ENCODE results near the gene XRCC1.

XRCC1 gene

GRCh38 chr19:43575156-43575950, at the start of gene XRCC1, which contains the start of gene PINLYP:
Gene XRCC1 (minus strand): TSS chr19:43575527. CDS start chr19:43575458, 69 bp downstream.
Gene PINLYP (plus strand): TSS chr19:43575801. CDS start chr19:43577192, 1,391 bp downstream.
- no peak for TF ChIP-seq CTCF (IDR thresholded peaks at IDR 0.05; ENCODE audit: low read depth, low read length)
- peak; percentile 95 for DNase-seq (ENCODE audit: extremely low read depth, low read depth)

- no peak for TF ChIP-seq CTCF (IDR thresholded peaks at IDR 0.05; ENCODE audit: low read depth, low read length)
- DNase-seq (ENCODE audit: extremely low read depth, low read depth) = no peak
Measured at GRCh38 chr19:43624933-43625332, 49.6 kb upstream of the XRCC1 start.

- no peak for TF ChIP-seq CTCF (IDR thresholded peaks at IDR 0.05; ENCODE audit: low read depth, low read length)
- no peak for DNase-seq (ENCODE audit: extremely low read depth, low read depth)
Measured at GRCh38 chr19:43623889-43624670, 48.8 kb upstream of the XRCC1 start.

GRCh38 chr19:43622956-43623355, 47.6 kb upstream of the XRCC1 start:
- no peak for TF ChIP-seq CTCF (IDR thresholded peaks at IDR 0.05; ENCODE audit: low read depth, low read length)
- DNase-seq (ENCODE audit: extremely low read depth, low read depth) = no peak

- no peak for DNase-seq (ENCODE audit: extremely low read depth, low read depth)
- no peak for TF ChIP-seq CTCF (IDR thresholded peaks at IDR 0.05; ENCODE audit: low read depth, low read length)
Measured at GRCh38 chr19:43622070-43622469, 46.7 kb upstream of the XRCC1 start.

- TF ChIP-seq CTCF (IDR thresholded peaks at IDR 0.05; ENCODE audit: low read depth, low read length) = no peak
- DNase-seq (ENCODE audit: extremely low read depth, low read depth) = no peak
Measured at GRCh38 chr19:43620061-43621001, 45.0 kb upstream of the XRCC1 start.

Data from AG09319 (cell line).